Renal pelvis (tissue), 4 donors: Measurements from ENCODE around the gene GNA14. TPM values are rescaled to one million over a fixed set of nuclear protein-coding genes. Genes with fewer than 3 reads are reported as not detected.

Experiments used
- DNase-seq: peaks from one replicate; pipeline ENCODE4 v3.0.0-alpha.2; 2013
- polyA plus RNA-seq, 3 donors: library from polyadenylated mRNA; unstranded; fragments of 120-200 nt; gene quantifications; one replicate each; pipeline ENCODE4 v1.2.1, GENCODE V29; 2013; ENCODE audit not compliant: insufficient read length in 3 of 3

Gene GNA14
- polyA plus RNA-seq, 3 donors: 12.4 to 13.7 (median 13.6) TPM

DNA sequence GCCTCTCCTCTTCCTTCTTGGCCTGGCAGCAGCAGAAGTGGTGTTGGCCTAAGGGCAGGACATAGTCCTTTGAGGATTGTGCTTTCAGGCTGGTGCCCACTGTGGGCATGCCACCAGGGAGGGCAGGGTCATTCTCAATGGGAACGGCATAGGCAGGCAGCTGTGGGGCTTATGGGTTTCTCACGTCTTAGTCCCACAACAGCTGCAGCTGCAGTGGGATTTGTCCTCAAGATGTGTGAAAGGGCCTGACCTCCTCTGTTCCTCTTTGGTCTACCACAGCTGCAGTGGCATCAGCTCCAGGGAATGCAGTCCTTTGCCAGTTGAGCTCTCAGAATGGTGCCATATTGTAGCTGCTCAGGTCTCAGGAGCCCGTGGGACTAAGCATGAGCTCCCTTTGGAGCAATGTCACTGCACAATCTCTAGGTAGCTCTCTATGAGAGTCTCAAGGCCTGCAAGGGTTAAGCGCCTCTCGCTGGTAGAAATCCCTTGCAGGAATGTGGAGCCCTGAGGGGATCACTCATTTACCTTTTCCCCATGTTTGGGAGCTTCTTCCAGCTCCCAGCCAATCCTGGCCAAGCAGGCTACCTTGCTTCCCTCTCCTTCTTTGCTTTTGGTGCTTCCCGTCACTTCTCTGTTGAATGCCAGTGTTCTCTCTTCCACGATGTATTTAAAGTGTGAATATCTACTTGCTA, 104.8 kb downstream of the GNA14 start:
- no peak for DNase-seq

DNA sequence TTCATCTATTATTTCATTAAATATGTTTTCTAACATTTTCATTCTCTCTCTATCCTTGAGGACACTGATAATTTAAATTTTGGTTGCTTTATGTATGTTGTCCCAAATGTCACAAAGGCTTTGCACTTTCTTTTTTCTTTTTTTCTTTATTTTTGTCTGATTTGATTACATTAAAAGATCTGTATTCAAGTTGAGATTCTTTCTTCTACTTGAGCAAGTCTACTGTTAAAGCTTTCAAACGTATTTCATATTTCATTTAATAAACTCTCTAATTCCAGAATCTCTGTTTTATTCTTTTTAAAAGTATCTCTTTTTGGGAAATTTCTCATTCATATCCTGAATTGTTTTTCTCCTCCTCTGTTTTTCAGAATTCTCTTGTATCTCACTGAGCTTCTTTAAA, 106.5 kb downstream of the GNA14 start:
- no peak for DNase-seq

- no peak for DNase-seq
Measured at GRCh38 chr9:77541055-77541454, 107.1 kb downstream of the GNA14 start.

DNA sequence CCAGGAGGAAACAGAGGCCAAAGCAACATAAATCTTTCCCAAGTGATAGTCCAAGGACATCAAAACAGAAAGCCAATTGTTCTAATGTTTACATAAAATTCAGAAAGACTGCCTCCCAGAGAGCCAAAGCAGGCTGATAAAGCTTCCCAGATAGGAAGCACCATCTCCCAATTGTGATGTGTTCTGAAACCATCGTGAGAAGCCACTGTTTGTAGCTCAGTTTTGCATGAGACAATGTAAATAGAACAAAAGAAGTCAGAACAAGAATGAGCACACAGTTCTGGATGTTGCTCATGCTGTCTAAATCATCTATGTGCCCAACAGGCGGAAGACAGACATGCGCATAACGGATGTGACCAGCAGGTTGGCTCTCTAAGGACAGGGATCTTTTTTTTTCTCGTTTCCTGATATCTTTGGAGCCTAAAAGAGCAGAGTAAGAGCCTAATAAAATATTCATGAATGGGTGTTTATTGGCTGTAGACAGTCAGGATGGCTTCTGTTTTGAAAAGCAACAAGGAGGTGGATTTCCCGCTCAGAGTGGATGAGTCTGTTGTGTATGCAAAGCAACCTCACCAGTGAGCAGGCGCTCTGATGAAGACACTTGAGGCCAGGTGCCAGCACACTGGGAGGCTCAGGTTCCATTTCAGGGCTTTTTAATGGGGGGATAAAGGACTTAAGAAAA, 113.6 kb downstream of the GNA14 start:
- DNase-seq: no peak

GRCh38 chr9:77533671-77534070, 114.5 kb downstream of the GNA14 start:
- DNase-seq: no peak

DNA sequence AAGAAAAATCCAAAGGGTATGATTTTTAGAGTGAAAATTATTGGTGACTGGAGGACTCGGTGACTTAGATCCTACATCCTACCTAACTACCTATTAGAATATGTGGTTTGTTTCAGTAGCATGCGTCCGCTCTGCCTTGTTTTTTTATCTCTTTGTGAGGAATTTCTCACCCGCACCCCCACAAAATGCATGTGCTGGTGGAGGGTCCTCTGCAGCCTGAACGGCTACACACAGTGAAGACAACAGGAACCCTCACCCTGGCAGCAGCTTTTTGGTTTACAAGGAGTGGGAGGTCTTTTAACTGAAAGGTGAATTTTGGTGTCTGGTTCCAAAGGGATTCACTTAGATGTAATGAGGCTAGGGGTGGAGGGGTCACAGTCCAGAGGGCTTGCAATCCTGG, 115.5 kb downstream of the GNA14 start:
- DNase-seq: no peak

DNA sequence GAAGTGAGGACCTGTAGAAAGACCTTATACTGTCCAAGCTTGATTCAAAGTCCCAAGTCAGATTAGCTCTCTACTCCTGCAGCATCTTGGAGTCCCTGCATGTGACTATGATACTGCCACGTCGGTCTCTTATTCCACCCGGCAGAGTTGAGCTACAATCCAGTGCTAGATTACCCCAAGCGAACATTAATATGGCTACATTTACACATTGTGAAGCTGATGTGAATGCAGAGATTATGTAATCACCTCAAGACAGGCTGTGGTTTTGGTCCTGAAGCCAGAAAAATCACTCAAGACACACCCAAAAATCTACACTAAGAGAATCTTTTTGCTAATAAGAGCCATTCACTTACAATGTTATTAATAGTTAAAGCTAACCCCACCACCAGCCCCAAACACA, 116.7 kb downstream of the GNA14 start:
- DNase-seq: no peak

DNA sequence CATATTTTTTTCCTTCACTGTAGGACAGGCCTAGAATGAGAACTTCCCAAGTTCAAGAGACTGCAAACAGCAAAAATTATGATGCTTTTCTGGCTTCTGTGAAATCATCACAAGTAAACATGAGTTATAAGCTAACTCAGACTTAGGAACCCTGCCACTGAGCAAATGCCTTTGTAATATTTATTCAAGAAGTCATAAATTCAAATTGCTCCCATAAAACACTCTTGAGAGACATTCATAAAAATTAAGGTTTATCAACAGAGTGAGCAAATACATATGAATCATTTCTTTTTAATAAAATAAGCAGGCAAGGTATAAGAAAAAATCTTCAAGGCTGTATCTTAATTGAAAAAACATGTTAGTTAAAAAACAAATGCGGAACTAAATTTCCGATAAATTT, 124.2 kb downstream of the GNA14 start:
- DNase-seq: no peak

DNA sequence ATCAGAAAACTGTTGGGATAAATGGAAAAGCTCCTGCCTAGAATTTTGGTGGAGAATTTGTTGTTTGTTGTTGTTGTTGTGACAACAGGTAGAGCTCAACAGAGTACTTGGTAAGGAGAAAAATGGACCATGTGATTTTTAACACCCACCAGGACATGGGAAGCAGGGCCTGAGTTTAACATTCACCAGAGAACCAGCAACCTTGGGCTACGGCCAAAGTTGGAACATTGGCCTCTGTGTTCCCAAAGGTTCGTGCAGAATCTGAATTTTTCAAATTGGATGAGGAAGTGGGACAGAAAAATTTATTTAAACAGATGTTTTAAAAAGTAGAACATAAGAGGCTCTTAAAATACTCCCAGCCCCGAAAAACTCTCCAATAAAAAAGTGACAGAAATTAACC, 127.0 kb downstream of the GNA14 start:
- DNase-seq: no peak

- no peak for DNase-seq
Measured at GRCh38 chr9:77518688-77519087, 129.4 kb downstream of the GNA14 start.

DNA sequence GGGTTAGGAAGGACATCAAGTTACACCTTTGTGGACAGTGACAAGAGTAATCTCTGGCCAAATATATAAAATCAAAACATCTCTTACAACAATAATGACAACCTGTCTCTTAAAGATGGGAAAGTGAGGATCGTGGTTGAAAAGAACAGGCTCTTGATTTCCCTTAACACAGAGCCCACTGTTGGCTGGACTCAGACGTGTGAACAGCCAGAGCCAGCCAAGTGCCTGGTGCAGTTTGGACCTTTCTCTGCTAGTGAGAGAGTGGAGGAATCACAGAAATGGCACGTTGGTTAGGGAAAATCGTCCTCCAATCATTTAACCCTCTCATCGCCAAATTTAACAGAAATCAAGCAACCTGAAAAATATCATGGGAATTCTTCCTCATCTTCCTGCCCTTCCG, 131.3 kb downstream of the GNA14 start:
- DNase-seq: no peak

GRCh38 chr9:77514886-77515711, 133.0 kb downstream of the GNA14 start:
- no peak for DNase-seq

GRCh38 chr9:77513457-77513856, 134.7 kb downstream of the GNA14 start:
- no peak for DNase-seq

GRCh38 chr9:77512876-77513275, 135.2 kb downstream of the GNA14 start:
- no peak for DNase-seq

DNA sequence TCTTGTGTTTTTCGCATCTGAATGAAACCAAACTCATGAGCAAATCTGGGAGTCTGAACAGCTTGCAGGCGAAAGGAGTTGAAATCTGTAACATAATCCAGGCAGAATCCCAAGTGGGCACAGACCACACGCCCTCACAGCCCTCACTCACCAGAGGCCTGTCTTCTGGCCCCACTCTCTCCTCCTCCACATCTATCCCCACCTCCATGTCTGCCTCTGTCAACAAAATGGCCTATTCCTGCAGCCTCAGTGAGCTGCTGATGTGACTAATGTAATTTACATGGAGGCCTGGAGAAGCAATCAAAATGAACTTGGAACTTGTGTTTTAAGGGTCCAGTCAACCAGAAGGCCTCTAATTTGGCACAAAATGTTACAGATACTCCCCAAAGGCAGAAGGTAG, 136.6 kb downstream of the GNA14 start:
- DNase-seq: no peak

- DNase-seq: no peak
Measured at GRCh38 chr9:77510666-77511065, 137.5 kb downstream of the GNA14 start.

- no peak for DNase-seq
Measured at GRCh38 chr9:77508396-77508795, 139.7 kb downstream of the GNA14 start.

DNA sequence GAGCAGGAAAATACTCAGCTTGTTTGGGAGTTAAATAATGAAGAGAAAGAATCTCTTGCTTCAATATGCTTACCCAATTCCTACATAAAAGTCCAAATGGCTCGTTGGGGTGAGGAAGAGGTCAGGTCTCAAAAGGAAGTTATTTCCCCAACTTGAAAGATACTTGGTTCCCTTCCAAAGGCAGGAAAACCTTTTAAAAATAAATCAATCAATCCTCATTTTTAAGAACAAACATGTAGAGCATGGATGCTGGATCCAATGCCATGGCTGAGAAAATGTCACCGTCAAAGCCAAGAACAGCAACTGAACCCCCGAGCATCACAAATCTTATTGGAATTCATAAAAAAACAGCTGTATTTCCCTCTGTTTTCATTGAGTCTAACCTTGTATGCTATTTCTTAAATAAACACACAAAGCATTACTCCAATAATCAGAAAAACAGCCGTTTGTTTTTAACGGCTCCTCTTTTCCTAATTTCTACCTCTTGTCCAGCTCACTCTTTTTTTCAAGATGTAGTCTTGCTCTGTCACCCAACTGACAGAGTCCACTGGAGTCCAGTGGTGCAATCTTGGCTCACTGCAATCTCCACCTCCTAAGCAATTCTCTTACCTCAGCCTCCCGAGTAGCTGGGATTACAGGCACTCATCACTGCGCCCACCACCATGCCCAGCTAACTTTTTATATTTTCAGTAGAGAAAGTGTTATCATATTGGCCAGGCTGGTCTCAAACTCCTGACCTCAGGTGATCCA, 140.7 kb downstream of the GNA14 start:
- DNase-seq: peak; percentile 73

DNA sequence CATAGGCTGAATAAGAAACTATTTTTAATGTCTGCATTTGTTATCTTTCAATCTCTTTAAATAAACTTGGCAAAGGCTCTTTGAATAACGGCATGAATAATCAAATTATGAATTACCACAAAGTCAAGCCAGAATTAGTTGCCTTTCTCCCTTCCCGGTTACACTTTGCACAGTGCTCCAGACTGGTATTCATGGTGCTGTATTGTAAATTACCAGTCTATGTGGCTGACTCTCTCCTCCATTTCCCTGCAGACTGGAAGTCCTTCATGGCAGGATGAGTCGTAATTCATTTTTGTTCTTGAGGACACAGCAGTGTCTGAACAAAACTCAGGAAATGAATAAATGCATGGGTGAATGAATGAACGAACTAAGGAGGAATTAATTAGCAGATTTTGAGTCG, 142.9 kb downstream of the GNA14 start:
- DNase-seq: no peak

GRCh38 chr9:77502568-77502967, 145.6 kb downstream of the GNA14 start:
- no peak for DNase-seq

DNA sequence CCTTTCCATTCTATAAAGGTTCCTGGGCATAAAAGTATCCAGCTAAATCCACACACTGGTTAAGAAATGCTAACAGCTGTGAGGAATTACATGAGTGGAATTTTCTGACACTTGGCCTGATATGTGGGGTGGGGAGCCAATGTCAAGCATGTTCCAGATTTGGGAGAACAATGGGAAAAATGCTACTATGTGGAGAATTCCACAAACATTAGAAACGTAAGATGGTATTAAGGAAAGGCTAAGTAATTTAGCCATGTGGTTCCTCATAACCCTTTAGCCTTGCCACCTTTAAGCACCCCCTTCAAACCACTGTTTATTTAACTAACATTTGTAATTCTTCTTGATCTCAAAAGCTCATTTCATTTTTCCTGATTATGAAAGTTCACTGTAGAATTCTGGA, 149.2 kb downstream of the GNA14 start:
- no peak for DNase-seq
